ENCODE data around the gene ADAD1.

DNA sequence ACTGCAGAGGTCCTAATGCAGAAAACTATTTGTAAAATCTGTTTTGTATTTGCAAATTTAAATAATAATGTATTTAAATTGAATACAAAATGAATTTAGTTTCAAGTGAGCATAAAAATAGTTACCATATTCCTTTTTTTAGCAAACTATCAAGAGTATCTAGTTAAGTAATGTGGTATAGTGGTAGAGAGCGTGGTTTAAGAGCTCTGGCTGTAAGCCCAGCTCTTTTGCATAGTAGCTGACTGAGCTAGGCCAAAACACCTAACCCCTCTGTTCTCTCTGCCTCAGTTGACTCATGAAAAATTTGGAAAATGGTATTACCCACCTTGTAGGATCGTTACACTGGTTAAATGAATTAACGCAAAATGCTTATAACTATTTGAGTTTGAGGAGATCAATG, 18.1 kb upstream of the ADAD1 start:
- TF ChIP-seq EZH2 (IDR thresholded peaks at IDR 0.05; ENCODE audit: borderline replicate concordance, low read depth, low read length, severe bottlenecking) (no peak), CTCF (IDR thresholded peaks at IDR 0.05; ENCODE audit: extremely low read depth in 1 of 2, insufficient read depth in 1 of 2, low read depth in 1 of 2, low read length in 2 of 2) (no peak), FOS (IDR thresholded peaks at IDR 0.05; ENCODE audit: borderline replicate concordance, insufficient read depth, low read length) (no peak), JUN (IDR thresholded peaks at IDR 0.05; ENCODE audit: borderline replicate concordance, insufficient read depth, insufficient read length, low read depth) (no peak), MAX (IDR thresholded peaks at IDR 0.05; ENCODE audit: insufficient read depth, insufficient read length) (no peak), POLR2A (IDR thresholded peaks at IDR 0.05; ENCODE audit: low read depth, low read length) (no peak), POLR2AphosphoS5 (IDR thresholded peaks at IDR 0.05; ENCODE audit: insufficient read depth, low read depth, low read length) (no peak), GATA2 (IDR thresholded peaks at IDR 0.05; ENCODE audit: insufficient read depth, insufficient read length, low read depth, low read length) (no peak)

Measured in endothelial cell of umbilical vein (primary cell).